HG03196 (cell line): Measurements from ENCODE around the gene WDR93.
"Not testable (repeated sequence)": the region's sequence is repeated elsewhere in the genome, so short reads cannot be mapped to it uniquely, and the experiment has no call there.

Source experiments
- ATAC-seq: cut with Tn5 transposase; IDR thresholded peaks from one replicate; pipeline ENCODE4 v1.9.1; 2021; ENCODE audit not compliant: unreplicated experiment

Gene WDR93

GRCh38 chr15:89785774-89786140, 95.1 kb downstream of the WDR93 start:
- ATAC-seq, result no peak

GRCh38 chr15:89787944-89788343, 97.3 kb downstream of the WDR93 start:
- ATAC-seq, result no peak

GRCh38 chr15:89788585-89788984, 98.0 kb downstream of the WDR93 start:
- ATAC-seq, result not testable (repeated sequence)

- ATAC-seq, result no peak
Observed at GRCh38 chr15:89790206-89790605, 99.6 kb downstream of the WDR93 start.

- no peak for ATAC-seq
Observed at GRCh38 chr15:89790661-89791060, 100.0 kb downstream of the WDR93 start.

- no peak for ATAC-seq
Observed at GRCh38 chr15:89792106-89792805, 101.6 kb downstream of the WDR93 start.
